HTERT RPE-1 (cell line): ENCODE results near the gene APLN.

Source experiments
- in situ Hi-C: fragments of 300-500 bp; cut with MboI; formaldehyde crosslinking; loops from 4 replicates; pipeline ENCODE4 v1.14.3; 2020; ENCODE audit warnings: low sequenced_read_pairs

APLN gene

DNA sequence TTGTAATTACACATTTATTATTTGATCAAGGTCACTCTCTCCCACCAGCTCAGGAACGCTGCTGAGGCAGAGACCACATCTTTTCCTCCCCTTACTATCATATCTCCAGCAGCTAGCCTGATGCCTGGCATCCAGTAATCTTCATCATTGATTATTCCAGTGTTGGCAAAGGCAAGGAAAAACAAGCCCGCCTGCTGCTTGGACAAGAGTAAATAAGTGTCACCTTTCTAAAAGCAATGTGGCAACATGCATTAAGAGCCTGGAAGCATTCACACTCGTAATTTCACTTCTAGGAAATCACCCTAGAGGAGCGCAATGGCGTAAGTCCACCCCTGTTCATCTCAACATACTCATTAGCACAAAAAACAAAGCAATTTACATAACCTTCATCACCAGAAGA lies 54.8 kb downstream of the APLN start:
- in situ Hi-C loops: no loop called here

GRCh38 chrX:129599499-129599898 lies 55.3 kb downstream of the APLN start:
- in situ Hi-C loops: no loop called here

GRCh38 chrX:129597905-129598304 lies 56.9 kb downstream of the APLN start:
- in situ Hi-C loops: no loop called here

DNA sequence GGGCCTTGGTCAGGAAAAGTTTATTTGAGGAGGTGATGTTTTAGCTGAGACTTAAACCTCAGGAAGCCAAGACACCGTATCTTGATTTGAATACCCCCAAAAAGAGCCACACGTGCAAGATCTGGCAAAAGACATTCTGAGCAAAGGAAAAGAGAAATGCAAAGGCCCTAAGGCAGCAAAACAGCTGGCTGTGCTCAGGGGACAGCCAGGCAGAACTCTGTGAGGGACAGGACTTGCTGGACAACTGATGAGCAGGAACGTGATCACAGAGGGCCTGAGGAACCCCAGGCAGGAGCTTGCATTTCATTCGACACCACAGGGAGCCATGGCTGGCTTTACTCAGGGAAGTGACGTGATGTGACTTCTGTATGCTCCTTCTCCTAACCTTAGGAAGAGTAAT lies 58.7 kb downstream of the APLN start:
- in situ Hi-C loops: no loop called here
